GM10847 (cell line): ENCODE data around the gene LRRC3C.

Source experiments
- POLR2A ChIP-seq: IDR thresholded peaks from 2 replicates; pipeline ENCODE4 v1.6.1; 2011; ENCODE audit not compliant: insufficient read length; ENCODE audit errors: extremely low read depth

LRRC3C gene

GRCh38 chr17:39980351-39981206, 53.0 kb downstream of the LRRC3C start, which contains the start of gene PSMD3:
TSS of gene PSMD3 (plus strand) at chr17:39980807. CDS start at chr17:39980971, 164 bp downstream.
- TF ChIP-seq POLR2A, result peak; percentile 76

- TF ChIP-seq POLR2A, result no peak
These were observed 53.7 kb downstream of the LRRC3C start for GRCh38 chr17:39981207-39981741.

GRCh38 chr17:39981766-39982375, 54.3 kb downstream of the LRRC3C start:
- TF ChIP-seq POLR2A, result no peak

GRCh38 chr17:39988206-39988810, 60.8 kb downstream of the LRRC3C start:
- no peak for TF ChIP-seq POLR2A

- TF ChIP-seq POLR2A, result no peak
These were observed 66.9 kb downstream of the LRRC3C start for GRCh38 chr17:39994448-39994847.
